Smooth muscle cell of bladder (primary cell): ENCODE measurements around the gene ZNF816. TPM values are rescaled to one million over a fixed set of nuclear protein-coding genes. Genes with fewer than 3 reads are reported as not detected.

ENCODE experiments used
- total RNA-seq: library from RNA; depleted of rRNA; stranded (reverse); fragments of >200 nt; gene quantifications from 2 replicates; pipeline ENCODE4 v1.2.3, GENCODE V29; 2014

Gene ZNF816
- total RNA-seq = 9.5 and 11.3 TPM in 2 replicates

GRCh38 chr19:52962394-52963246 is at the start of gene ZNF816:
ZNF816 (minus strand) TSS chr19:52962881; CDS start chr19:52956089, 6,792 bp downstream.

GRCh38 chr19:52922841-52923777 is 39.6 kb downstream of the ZNF816 start, which contains the start of gene ZNF888:
ZNF888 (minus strand) TSS chr19:52923428; CDS start chr19:52917873, 5,555 bp downstream.

Other genes with a start within 250 kb of the ZNF816 start
- 8.8 and 9.1 TPM in 2 replicates for gene ZNF611, start 227.8 kb downstream of the ZNF816 start, total RNA-seq
- gene ZNF600, start 176.1 kb downstream of the ZNF816 start, total RNA-seq = 2.4 and 3.0 TPM in 2 replicates
- 12.4 and 13.2 TPM in 2 replicates for gene ZNF28, start 141.2 kb downstream of the ZNF816 start, total RNA-seq
- 29.7 and 30.0 TPM in 2 replicates for gene ZNF468, start 105.3 kb downstream of the ZNF816 start, total RNA-seq
- 8.1 and 10.1 TPM in 2 replicates for gene ZNF320, start 65.2 kb downstream of the ZNF816 start, total RNA-seq
- 3.6 and 3.7 TPM in 2 replicates for gene ZNF888, start 39.5 kb downstream of the ZNF816 start, total RNA-seq
- gene ERVV-1, start 51.0 kb upstream of the ZNF816 start, total RNA-seq = under 0.01 TPM in 1 of 2 replicates, not detected in the other
- under 0.01 TPM in 1 of 2 replicates, not detected in the other for gene ERVV-2, start 81.9 kb upstream of the ZNF816 start, total RNA-seq
- 24.0 and 31.8 TPM in 2 replicates for gene ZNF160, start 140.5 kb upstream of the ZNF816 start, total RNA-seq
- gene ZNF415, start 170.0 kb upstream of the ZNF816 start, total RNA-seq = 11.3 and 13.7 TPM in 2 replicates
- 7.0 and 7.4 TPM in 2 replicates for gene ZNF347, start 196.2 kb upstream of the ZNF816 start, total RNA-seq
- gene ZNF665, start 230.5 kb upstream of the ZNF816 start, total RNA-seq = 4.4 and 5.7 TPM in 2 replicates